ENCODE measurements around the gene PHKA2.

PHKA2 gene

DNA sequence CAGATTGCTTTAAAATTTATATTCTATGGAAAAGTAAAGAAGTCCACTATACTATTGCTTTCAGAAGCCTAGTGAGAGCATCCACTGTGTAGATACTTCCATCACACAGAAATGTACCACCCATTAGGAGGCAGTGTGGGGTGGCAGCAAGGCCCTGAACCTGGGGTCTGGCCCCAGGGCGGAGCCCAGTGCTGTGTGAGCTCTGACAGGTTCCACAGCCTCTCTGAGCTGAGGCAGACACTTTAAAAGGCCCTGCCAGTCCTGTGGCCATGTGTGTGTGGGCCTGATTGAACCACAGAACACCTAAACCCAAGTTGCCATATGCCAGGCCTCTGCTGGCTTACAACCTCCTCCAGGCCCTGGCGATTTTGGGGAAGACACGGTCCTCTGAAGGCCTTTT is 49.2 kb downstream of the PHKA2 start:
- no peaks in the 10 kb centered on the region for H3K9me3 ChIP-seq (ENCODE audit: insufficient read depth, low read length)
- no peak for DNase-seq (ENCODE audit: low read depth, low spot score)
- TF ChIP-seq ZNF274 (IDR thresholded peaks at IDR 0.05; ENCODE audit: low read depth, low read length) (no peak), YY1 (IDR thresholded peaks at IDR 0.05; ENCODE audit: insufficient read depth, insufficient read length) (no peak), SUZ12 (IDR thresholded peaks at IDR 0.05; ENCODE audit: extremely low read depth, insufficient read depth, insufficient read length) (no peak)
- H3K4me1 ChIP-seq (ENCODE audit: insufficient read depth, insufficient read length) = peaks cover 5% of the 10 kb centered on the region
- H3K4me3 ChIP-seq (ENCODE audit: insufficient read length, low read depth) = no peak overlapping the region
- peaks cover 36% of the 10 kb centered on the region for H3K36me3 ChIP-seq (ENCODE audit: insufficient read depth, insufficient read length, low read length)
- H3K9ac ChIP-seq (ENCODE audit: insufficient read length, low read depth) = no peak overlapping the region
- H3K27me3 ChIP-seq (ENCODE audit: insufficient read depth, insufficient read length) = no peaks in the 10 kb centered on the region

DNA sequence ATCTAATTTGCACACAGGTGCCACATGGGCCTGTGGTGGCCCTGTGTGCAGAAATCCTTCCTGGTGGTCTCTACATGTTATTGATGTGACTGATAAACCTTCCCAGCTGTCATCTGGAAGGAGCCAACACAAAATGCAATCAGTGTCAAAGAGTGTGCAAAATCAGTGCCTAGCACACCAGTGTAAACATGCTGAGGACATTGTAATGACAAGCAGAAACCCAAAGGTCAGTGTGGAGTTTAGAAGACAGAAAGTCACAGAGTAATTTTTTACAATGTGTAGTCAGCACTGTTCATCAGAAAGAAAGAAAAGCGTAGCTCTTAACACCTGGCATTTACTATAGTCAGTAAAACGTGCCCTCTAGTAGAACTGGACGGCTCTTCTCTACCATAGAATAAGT is 50.3 kb downstream of the PHKA2 start:
- Histone ChIP-seq H3K4me3 (ENCODE audit: insufficient read length, low read depth) (no peak overlapping the region), H3K4me1 (ENCODE audit: insufficient read depth, insufficient read length) (peaks cover 5% of the 10 kb centered on the region), H3K27me3 (ENCODE audit: insufficient read depth, insufficient read length) (no peaks in the 10 kb centered on the region), H3K9me3 (ENCODE audit: insufficient read depth, low read length) (no peaks in the 10 kb centered on the region), H3K36me3 (ENCODE audit: insufficient read depth, insufficient read length, low read length) (peaks cover 36% of the 10 kb centered on the region), H3K9ac (ENCODE audit: insufficient read length, low read depth) (no peak overlapping the region)
- DNase-seq (ENCODE audit: low read depth, low spot score) = no peak
- TF ChIP-seq YY1 (IDR thresholded peaks at IDR 0.05; ENCODE audit: insufficient read depth, insufficient read length) = no peak
- no peak for TF ChIP-seq SUZ12 (IDR thresholded peaks at IDR 0.05; ENCODE audit: extremely low read depth, insufficient read depth, insufficient read length)
- TF ChIP-seq ZNF274 (IDR thresholded peaks at IDR 0.05; ENCODE audit: low read depth, low read length) = no peak

DNA sequence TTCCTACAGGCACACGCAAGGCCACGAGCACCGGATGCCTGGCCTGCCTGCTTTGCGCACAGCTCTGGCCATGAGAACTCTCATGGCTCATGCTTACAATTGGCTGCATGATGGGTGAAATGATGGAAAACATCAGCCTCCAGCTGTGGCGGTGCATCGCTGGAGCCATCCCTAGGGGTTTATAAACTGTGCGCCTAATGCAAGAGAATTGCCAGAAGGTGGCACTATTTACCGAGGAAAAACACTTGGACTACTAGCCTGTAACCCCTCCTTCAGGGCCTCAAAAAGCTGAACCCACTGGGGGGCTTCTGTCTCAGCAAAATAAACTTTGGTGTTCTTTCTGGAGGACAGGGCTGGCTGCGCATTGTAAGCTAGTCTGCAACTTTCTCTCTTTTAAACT is 51.9 kb downstream of the PHKA2 start:
- peak; percentile 3 for DNase-seq (ENCODE audit: low read depth, low spot score)
- H3K4me1 ChIP-seq (ENCODE audit: insufficient read depth, insufficient read length) = peaks cover 2% of the 10 kb centered on the region
- no peak for TF ChIP-seq YY1 (IDR thresholded peaks at IDR 0.05; ENCODE audit: insufficient read depth, insufficient read length)
- no peak for TF ChIP-seq SUZ12 (IDR thresholded peaks at IDR 0.05; ENCODE audit: extremely low read depth, insufficient read depth, insufficient read length)
- TF ChIP-seq ZNF274 (IDR thresholded peaks at IDR 0.05; ENCODE audit: low read depth, low read length) = no peak
- no peak overlapping the region for H3K4me3 ChIP-seq (ENCODE audit: insufficient read length, low read depth)
- peaks cover 39% of the 10 kb centered on the region for H3K36me3 ChIP-seq (ENCODE audit: insufficient read depth, insufficient read length, low read length)
- H3K27me3 ChIP-seq (ENCODE audit: insufficient read depth, insufficient read length) = no peaks in the 10 kb centered on the region
- peak overlapping the region; percentile 4 for H3K9ac ChIP-seq (ENCODE audit: insufficient read length, low read depth)
- no peaks in the 10 kb centered on the region for H3K9me3 ChIP-seq (ENCODE audit: insufficient read depth, low read length)

DNA sequence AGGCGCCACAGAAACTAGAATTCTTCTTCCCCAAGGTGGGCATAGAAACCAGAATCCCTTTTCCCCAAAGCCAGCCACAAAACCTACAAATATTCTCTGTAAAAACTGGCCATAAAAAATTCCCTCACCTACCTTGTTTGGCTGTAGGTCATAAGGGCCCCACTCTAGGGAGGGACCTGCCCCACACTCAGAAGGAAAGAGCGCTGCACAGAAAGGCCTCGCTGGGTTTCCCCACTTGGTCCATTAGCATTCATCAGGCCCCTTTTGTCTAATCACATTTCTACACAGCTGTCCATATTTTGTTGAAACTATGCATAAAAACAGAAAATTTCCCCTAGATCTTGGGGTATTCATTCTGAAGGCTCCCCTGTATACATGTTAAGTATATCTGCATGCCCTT is 54.1 kb downstream of the PHKA2 start:
- H3K4me1 ChIP-seq (ENCODE audit: insufficient read depth, insufficient read length) = peaks cover 2% of the 10 kb centered on the region
- no peaks in the 10 kb centered on the region for H3K9me3 ChIP-seq (ENCODE audit: insufficient read depth, low read length)
- no peak overlapping the region for H3K4me3 ChIP-seq (ENCODE audit: insufficient read length, low read depth)
- peaks cover 49% of the 10 kb centered on the region for H3K36me3 ChIP-seq (ENCODE audit: insufficient read depth, insufficient read length, low read length)
- H3K27me3 ChIP-seq (ENCODE audit: insufficient read depth, insufficient read length) = no peaks in the 10 kb centered on the region
- H3K9ac ChIP-seq (ENCODE audit: insufficient read length, low read depth) = no peak overlapping the region
- DNase-seq (ENCODE audit: low read depth, low spot score) = no peak
- TF ChIP-seq SUZ12 (IDR thresholded peaks at IDR 0.05; ENCODE audit: extremely low read depth, insufficient read depth, insufficient read length) = no peak

DNA sequence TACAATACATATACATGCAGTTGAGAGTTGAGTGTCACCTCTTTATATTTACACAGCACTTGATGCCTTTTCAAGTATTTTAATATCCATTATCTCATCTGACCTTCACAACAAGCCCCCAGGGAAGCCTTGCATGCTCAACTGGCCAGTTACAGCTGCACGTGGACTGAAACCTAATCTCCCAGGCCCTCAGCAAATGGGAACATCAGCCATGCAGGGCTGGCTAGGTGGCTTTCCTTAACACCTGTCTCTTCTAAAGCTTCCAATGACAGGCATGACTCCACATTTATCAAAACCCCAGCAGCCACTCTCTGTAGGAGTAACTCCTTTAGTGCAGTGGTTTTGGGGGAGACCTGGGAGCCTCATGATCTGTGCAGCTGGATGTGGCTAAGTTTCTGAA is 56.4 kb downstream of the PHKA2 start:
- H3K36me3 ChIP-seq (ENCODE audit: insufficient read depth, insufficient read length, low read length) = peaks cover 52% of the 10 kb centered on the region
- DNase-seq (ENCODE audit: low read depth, low spot score) = no peak
- H3K4me1 ChIP-seq (ENCODE audit: insufficient read depth, insufficient read length) = peaks cover 2% of the 10 kb centered on the region
- no peak overlapping the region for H3K9ac ChIP-seq (ENCODE audit: insufficient read length, low read depth)
- H3K9me3 ChIP-seq (ENCODE audit: insufficient read depth, low read length) = no peaks in the 10 kb centered on the region
- no peaks in the 10 kb centered on the region for H3K27me3 ChIP-seq (ENCODE audit: insufficient read depth, insufficient read length)
- no peak overlapping the region for H3K4me3 ChIP-seq (ENCODE audit: insufficient read length, low read depth)
- TF ChIP-seq ZNF274 (IDR thresholded peaks at IDR 0.05; ENCODE audit: low read depth, low read length) (no peak), YY1 (IDR thresholded peaks at IDR 0.05; ENCODE audit: insufficient read depth, insufficient read length) (no peak), SUZ12 (IDR thresholded peaks at IDR 0.05; ENCODE audit: extremely low read depth, insufficient read depth, insufficient read length) (no peak)

DNA sequence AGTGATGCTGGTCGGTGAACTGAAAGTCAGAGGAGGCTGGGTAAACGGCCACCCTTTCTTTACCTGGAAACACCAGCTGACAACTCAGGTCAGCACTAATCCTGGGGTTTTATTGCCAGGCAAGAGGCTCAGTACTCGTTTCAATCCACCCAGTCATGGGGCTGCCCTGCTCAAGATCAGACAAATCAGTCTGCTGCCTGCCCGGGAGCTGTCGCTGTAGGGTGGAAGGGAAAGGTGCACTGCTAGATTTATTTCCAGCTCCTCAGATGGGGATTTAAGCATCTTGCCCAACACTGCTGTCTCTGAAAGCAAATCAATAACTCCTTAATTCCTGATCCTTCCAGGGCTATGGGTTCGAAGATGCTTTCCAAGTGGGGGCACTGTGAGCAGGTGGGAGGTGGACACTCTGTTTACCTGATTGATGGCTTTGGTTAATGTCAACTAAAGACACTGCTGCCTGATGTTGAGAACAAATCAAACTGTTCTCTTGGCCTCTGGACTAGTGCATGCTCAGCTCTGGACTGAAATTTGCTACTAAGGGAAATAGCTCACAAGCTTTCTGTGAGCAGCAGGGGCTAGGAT is 59.3 kb downstream of the PHKA2 start:
- Histone ChIP-seq H3K4me3 (ENCODE audit: insufficient read length, low read depth) (no peak overlapping the region), H3K27me3 (ENCODE audit: insufficient read depth, insufficient read length) (no peaks in the 10 kb centered on the region), H3K9me3 (ENCODE audit: insufficient read depth, low read length) (no peaks in the 10 kb centered on the region), H3K4me1 (ENCODE audit: insufficient read depth, insufficient read length) (no peaks in the 10 kb centered on the region), H3K36me3 (ENCODE audit: insufficient read depth, insufficient read length, low read length) (peaks cover 44% of the 10 kb centered on the region), H3K9ac (ENCODE audit: insufficient read length, low read depth) (no peak overlapping the region)
- DNase-seq (ENCODE audit: low read depth, low spot score) = no peak
- no peak for TF ChIP-seq YY1 (IDR thresholded peaks at IDR 0.05; ENCODE audit: insufficient read depth, insufficient read length)
- TF ChIP-seq ZNF274 (IDR thresholded peaks at IDR 0.05; ENCODE audit: low read depth, low read length) = no peak
- no peak for TF ChIP-seq SUZ12 (IDR thresholded peaks at IDR 0.05; ENCODE audit: extremely low read depth, insufficient read depth, insufficient read length)

DNA sequence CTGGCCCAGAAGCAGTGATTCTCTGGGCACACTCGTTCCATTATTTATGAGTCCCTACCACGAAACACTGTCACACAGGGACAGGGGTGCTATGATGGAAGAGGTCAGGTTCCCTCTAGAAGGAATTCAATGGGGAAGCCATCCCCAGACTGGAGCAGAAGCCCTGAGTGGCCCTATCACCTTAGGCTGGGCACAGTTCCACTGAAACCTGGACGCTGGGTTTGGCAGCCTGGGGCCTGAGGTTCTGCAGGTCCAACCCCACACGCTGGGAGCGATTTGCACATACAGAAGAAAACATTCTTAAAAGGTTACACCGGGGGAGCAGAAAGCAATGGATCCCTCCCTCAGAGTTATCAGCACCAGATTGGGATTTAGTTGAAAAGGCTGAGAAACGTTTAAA is 63.3 kb downstream of the PHKA2 start:
- H3K9ac ChIP-seq (ENCODE audit: insufficient read length, low read depth) = no peak overlapping the region
- no peaks in the 10 kb centered on the region for H3K4me1 ChIP-seq (ENCODE audit: insufficient read depth, insufficient read length)
- no peaks in the 10 kb centered on the region for H3K27me3 ChIP-seq (ENCODE audit: insufficient read depth, insufficient read length)
- peaks cover 8% of the 10 kb centered on the region; the same call in 1 of the 2 replicates for H3K9me3 ChIP-seq (ENCODE audit: insufficient read depth, low read length)
- H3K36me3 ChIP-seq (ENCODE audit: insufficient read depth, insufficient read length, low read length) = peaks cover 29% of the 10 kb centered on the region
- H3K4me3 ChIP-seq (ENCODE audit: insufficient read length, low read depth) = no peak overlapping the region
- no peak for DNase-seq (ENCODE audit: low read depth, low spot score)
- no peak for TF ChIP-seq SUZ12 (IDR thresholded peaks at IDR 0.05; ENCODE audit: extremely low read depth, insufficient read depth, insufficient read length)
- TF ChIP-seq ZNF274 (IDR thresholded peaks at IDR 0.05; ENCODE audit: low read depth, low read length) = no peak
- TF ChIP-seq YY1 (IDR thresholded peaks at IDR 0.05; ENCODE audit: insufficient read depth, insufficient read length) = no peak
